Heart right ventricle (tissue), 16 donors: ENCODE measurements around the gene COL23A1. TPM values are rescaled to one million over a fixed set of nuclear protein-coding genes. Genes with fewer than 3 reads are reported as not detected.

Source experiments
- ATAC-seq, 8 donors: fragments of 200-7000 bp; cut with Tn5 transposase; one replicate each; pipeline ENCODE4 v1.9.1; 2020; ENCODE audit warnings: mild to moderate bottlenecking in 8 of 8, moderate library complexity in 8 of 8, moderate number of reproducible peaks in 1 of 8
- DNase-seq, 2 donors: peaks; one replicate each; pipeline ENCODE4 v3.0.0-alpha.2; 2020
- H3K27ac ChIP-seq, 10 donors: fragments of 200-600 bp; sonication (generic) in 2 of 10; one replicate each; pipeline versions ENCODE4 v1.5.0 to v1.8.0; 2020 to 2022; ENCODE audit warnings: mild to moderate bottlenecking in 3 of 10
- H3K27me3 ChIP-seq, 7 donors: fragments of 200-600 bp; one replicate each; pipeline ENCODE4 v1.8.0; 2021 to 2022; ENCODE audit warnings: mild to moderate bottlenecking in 2 of 7
- H3K36me3 ChIP-seq, 9 donors: fragments of 200-600 bp; sonication (generic) in 1 of 9; one replicate each; pipeline versions ENCODE4 v1.5.0 to v1.8.0; 2020 to 2022; ENCODE audit warnings: mild to moderate bottlenecking in 2 of 9
- H3K4me1 ChIP-seq, 9 donors: fragments of 200-600 bp; sonication (generic) in 1 of 9; one replicate each; pipeline versions ENCODE4 v1.5.0 to v1.8.0; 2020 to 2022; ENCODE audit warnings: mild to moderate bottlenecking in 4 of 9
- H3K4me3 ChIP-seq, 10 donors: fragments of 200-600 bp; sonication (generic) in 2 of 10; one replicate each; pipeline versions ENCODE4 v1.5.0 to v1.8.0; 2020 to 2022; ENCODE audit warnings: mild to moderate bottlenecking in 7 of 10, moderate library complexity in 2 of 10
- H3K9me3 ChIP-seq, 11 donors: fragments of 200-600 bp in 10 of 11; sonication (generic) in 2 of 11; one replicate each; pipeline versions ENCODE4 v1.5.0 to v1.8.0; 2013 to 2022; ENCODE audit warnings: mild to moderate bottlenecking in 2 of 11, control low read depth in 1 of 11, moderate library complexity in 1 of 11
- CTCF ChIP-seq, 9 donors: fragments of 200-600 bp; sonication (generic) in 2 of 9; IDR thresholded peaks; one replicate each; pipeline versions ENCODE4 v1.5.0 to v1.8.0; 2021 to 2022; ENCODE audit warnings: antibody characterized with exemption in 9 of 9, mild to moderate bottlenecking in 5 of 9, moderate library complexity in 1 of 9
- WGBS, 2 donors: extraction: QIAGEN DNeasy Blood & Tissue Kit; methylation state at CpG; one replicate each; pipeline ENCODE4 v1.1.7; 2013; ENCODE audit warnings: inconsistent platforms in 1 of 2; 5-methylcytosine and 5-hydroxymethylcytosine counted together
- intact Hi-C, 10 donors: fragments of 100-400 bp; cut with DNase I; formaldehyde crosslinking; loops; one replicate each; pipeline versions ENCODE4 v1.11.1 to v1.14.2; 2022
- polyA plus RNA-seq, 2 donors: library from polyadenylated mRNA; stranded (reverse); fragments of 200-250 nt; gene quantifications; one replicate each; pipeline ENCODE4 v1.2.3, GENCODE V29; 2013
- total RNA-seq, 10 donors: library from RNA; stranded (reverse); fragmentation: NEBNext Ultra II Directional in 3 of 10; extraction: Animal tissue kit (Norgen Biotek cat#: 25700) in 3 of 10; gene quantifications; one replicate each; pipeline versions ENCODE4 v1.2.1 to v1.2.4, GENCODE V29; 2021 to 2023
- donor health status: Arrhythmogenic right ventricular cardiomyopathy.
- donor health status: ischemic (EF 13 %, LVEDD 7.1; RV severe dilation, severe dysfunction).
- donor health status: healthy with polysubstance abuse.
- donor health status: DM: no; HTN: yes; CAD: no.
- donor health status: DM: no; HTN: no; CAD: no.
- donor health status: ischemic (EF 25% LVEDD 6.9; RV normal size, moderate dysfunction).
- donor health status: ischemic (EF 25% LVEDD 5.7; RV mildly dilated, moderate dysfunction).
- donor health status: healthy.
- donor health status: DM: yes; HTN: yes; CAD: no.
- donor health status: Ischemic cardiomyopathy.
- donor health status: ischemic (EF 35%, LVEDD 5.7; RV mildly dilated, moderate dysfunction).
- donor health status: nonischemic (EF 11% LVEDD 7.7; RV severe dilation, severe dysfunction).
- donor health status: DM: yes; HTN: yes; CAD: no.
- donor health status: PGD.
- donor health status: ischemic (EF 29% LVEDD 5.4; RV normal size, mild dysfunction).
- donor health status: nonischemic (EF 23%, LVEDD 6.1; RV moderate dilation, normal function).

Gene COL23A1
- total and polyA plus RNA-seq, 12 donors, result 8.9 to 29.0 (median 16.2) TPM

- no peaks in the 10 kb centered on the region for H3K36me3 ChIP-seq
- no peak overlapping the region for H3K27ac ChIP-seq
- H3K4me1 ChIP-seq, result peaks cover 0 to 14% (median 3%) of the 10 kb centered on the region in 9 donors
- H3K9me3 ChIP-seq, result peaks cover 0 to 9% (median 0%) of the 10 kb centered on the region in 11 donors
- intact Hi-C loops, result loop anchor here in 3 of 10 donors (2.0 to 10.0 kb wide), 4 partner anchors 273 to 567 kb away; partner anchors contain the start of gene COL23A1 (in 1 of the 3)
- H3K27me3 ChIP-seq, result peaks cover 0 to 21% (median 3%) of the 10 kb centered on the region in 7 donors
- no peak overlapping the region for H3K4me3 ChIP-seq
- ATAC-seq, result no peak
- WGBS, 2 donors, result 59 to 66% methylated on average over 12 of the region's 12 CpGs
- TF ChIP-seq CTCF (IDR thresholded peaks at IDR 0.05), result no peak
- no peak for DNase-seq
These were observed 312.3 kb downstream of the COL23A1 start for GRCh38 chr5:178277866-178278265.

- ATAC-seq, result no peak
These were observed 312.8 kb downstream of the COL23A1 start for GRCh38 chr5:178277346-178277745.

GRCh38 chr5:178274781-178275537 lies 315.2 kb downstream of the COL23A1 start:
- Histone ChIP-seq H3K36me3 (no peaks in the 10 kb centered on the region), H3K4me1 (peaks cover 0 to 6% (median 0%) of the 10 kb centered on the region in 9 donors), H3K4me3 (no peak overlapping the region), H3K27me3 (peaks cover 0 to 21% (median 3%) of the 10 kb centered on the region in 7 donors), H3K9me3 (peaks cover 0 to 9% (median 0%) of the 10 kb centered on the region in 11 donors), H3K27ac (no peak overlapping the region)
- intact Hi-C loops, result loop anchor here in 2 of 10 donors (5.0 to 10.0 kb wide), 3 partner anchors 277 to 570 kb away; partner anchors contain the start of gene COL23A1 (in 1 of the 2)
- ATAC-seq, result no peak
- 77% methylated on average over 20 of the region's 20 CpGs for WGBS, 2 donors
- peak in 1 of 2 donors; percentile 0 for DNase-seq
- TF ChIP-seq CTCF (IDR thresholded peaks at IDR 0.05), result no peak

More at GRCh38 chr5:178277346-178277745, 312.8 kb downstream of the COL23A1 start:
- no peak for TF ChIP-seq CTCF (IDR thresholded peaks at IDR 0.05)
- Histone ChIP-seq H3K36me3 (no peaks in the 10 kb centered on the region), H3K27ac (no peak overlapping the region), H3K9me3 (peaks cover 0 to 9% (median 0%) of the 10 kb centered on the region in 11 donors), H3K4me1 (peaks cover 0 to 14% (median 3%) of the 10 kb centered on the region in 9 donors), H3K27me3 (peaks cover 0 to 21% (median 3%) of the 10 kb centered on the region in 7 donors), H3K4me3 (no peak overlapping the region)
- WGBS, 2 donors, result 83 to 87% methylated on average over 9 of the region's 9 CpGs
- DNase-seq, result no peak
- intact Hi-C loops, result loop anchor here in 2 of 10 donors (5.0 to 10.0 kb wide), 3 partner anchors 275 to 567 kb away; partner anchors contain the start of gene COL23A1 (in 1 of the 2)

GRCh38 chr5:178273665-178274541 lies 316.3 kb downstream of the COL23A1 start:
- peaks cover 0 to 17% (median 3%) of the 10 kb centered on the region in 7 donors for H3K27me3 ChIP-seq
- no peak overlapping the region for H3K4me3 ChIP-seq
- DNase-seq (peak in 1 of 2 donors; percentile 4), ATAC-seq (peak in 4 of 8 donors; percentile 6 to 34 (median 21))
- peaks cover 0 to 9% (median 0%) of the 10 kb centered on the region in 11 donors for H3K9me3 ChIP-seq
- H3K27ac ChIP-seq, result no peak overlapping the region
- intact Hi-C loops, result loop anchor here in 1 of 10 donors (10.0 kb wide), 1 partner anchor 571 kb away; no protein-coding TSS in a partner anchor
- WGBS, 2 donors, result 68 to 75% methylated on average over 14 of the region's 14 CpGs
- H3K4me1 ChIP-seq, result no peaks in the 10 kb centered on the region
- no peaks in the 10 kb centered on the region for H3K36me3 ChIP-seq
- TF ChIP-seq CTCF (IDR thresholded peaks at IDR 0.05), result no peak
